Peyer's patch (tissue), 4 donors: Measurements from ENCODE around the gene FAIM2.

Experiments
- POLR2A ChIP-seq, 2 donors: fragments of 450-650 bp; IDR thresholded peaks; one replicate each; pipeline ENCODE4 v1.5.1; 2017; ENCODE audit warnings: antibody characterized with exemption in 2 of 2, mild to moderate bottlenecking in 2 of 2, moderate library complexity in 2 of 2
- TF ChIP-seq, protein P1 (sequence below), 6 experiments: fragments of 450-650 bp in 4 of 6; fragments of 200-600 bp in 2 of 6; sonication (generic) in 1 of 6; IDR thresholded peaks; one replicate each; pipeline ENCODE4 v1.5.1; 2017 to 2019; ENCODE audit warnings: antibody characterized with exemption in 6 of 6, mild to moderate bottlenecking in 3 of 6, moderate library complexity in 1 of 6

DNA sequence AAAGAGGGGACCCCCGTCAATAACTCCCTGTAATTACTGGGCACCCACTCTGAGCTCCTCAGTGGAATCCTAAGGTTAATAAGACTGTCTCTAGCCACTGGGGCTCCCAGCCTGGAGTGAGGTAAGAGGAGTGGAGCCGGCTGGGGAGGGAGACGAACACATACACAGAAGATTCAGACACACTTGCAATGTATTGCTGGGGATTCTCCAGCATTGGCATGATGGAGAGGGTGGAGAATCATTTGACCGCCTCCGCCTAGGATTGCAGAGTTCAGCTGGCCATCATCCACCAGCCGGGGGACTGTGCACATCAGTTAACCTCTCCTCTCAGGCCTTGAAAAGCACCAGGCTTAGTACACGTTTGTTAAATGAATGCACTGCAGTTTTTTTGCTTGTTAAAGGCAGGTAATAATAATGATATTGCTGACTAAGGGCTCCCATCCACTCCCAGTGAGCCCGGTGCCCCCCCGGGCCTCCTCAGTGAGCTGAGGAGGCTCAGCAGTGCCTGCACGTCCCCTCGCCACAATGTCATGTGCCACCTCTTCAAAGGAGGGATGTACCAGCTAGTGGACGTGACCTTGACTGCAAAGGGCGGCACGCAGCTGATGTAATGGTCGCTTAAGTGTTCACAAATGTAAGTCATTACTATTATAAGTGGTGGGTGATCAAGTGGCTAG, 20.3 kb upstream of the FAIM2 start:
- TF ChIP-seq, protein P1, sequence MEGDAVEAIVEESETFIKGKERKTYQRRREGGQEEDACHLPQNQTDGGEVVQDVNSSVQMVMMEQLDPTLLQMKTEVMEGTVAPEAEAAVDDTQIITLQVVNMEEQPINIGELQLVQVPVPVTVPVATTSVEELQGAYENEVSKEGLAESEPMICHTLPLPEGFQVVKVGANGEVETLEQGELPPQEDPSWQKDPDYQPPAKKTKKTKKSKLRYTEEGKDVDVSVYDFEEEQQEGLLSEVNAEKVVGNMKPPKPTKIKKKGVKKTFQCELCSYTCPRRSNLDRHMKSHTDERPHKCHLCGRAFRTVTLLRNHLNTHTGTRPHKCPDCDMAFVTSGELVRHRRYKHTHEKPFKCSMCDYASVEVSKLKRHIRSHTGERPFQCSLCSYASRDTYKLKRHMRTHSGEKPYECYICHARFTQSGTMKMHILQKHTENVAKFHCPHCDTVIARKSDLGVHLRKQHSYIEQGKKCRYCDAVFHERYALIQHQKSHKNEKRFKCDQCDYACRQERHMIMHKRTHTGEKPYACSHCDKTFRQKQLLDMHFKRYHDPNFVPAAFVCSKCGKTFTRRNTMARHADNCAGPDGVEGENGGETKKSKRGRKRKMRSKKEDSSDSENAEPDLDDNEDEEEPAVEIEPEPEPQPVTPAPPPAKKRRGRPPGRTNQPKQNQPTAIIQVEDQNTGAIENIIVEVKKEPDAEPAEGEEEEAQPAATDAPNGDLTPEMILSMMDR (IDR thresholded peaks at IDR 0.05): no peak
- no peak for TF ChIP-seq POLR2A (IDR thresholded peaks at IDR 0.05)
